ENCODE data around the gene LRMDA. TPM values are rescaled to one million over a fixed set of nuclear protein-coding genes. Genes with fewer than 3 reads are reported as not detected.

LRMDA gene
- total RNA-seq, 1 donor from 2014 or later = 18.7 TPM

- H3K36me3 ChIP-seq (ENCODE audit: control insufficient read depth, insufficient read depth, low read length) = no peaks in the 10 kb centered on the region
- no peaks in the 10 kb centered on the region for H3K27me3 ChIP-seq (ENCODE audit: control insufficient read depth, insufficient read depth, low read length)
- TF ChIP-seq CTCF (IDR thresholded peaks at IDR 0.05; ENCODE audit: insufficient read depth, low read length, poor library complexity, severe bottlenecking) = no peak
- H3K4me3 ChIP-seq (ENCODE audit: low read depth, low read length) = no peak overlapping the region
- no peak for DNase-seq (ENCODE audit: low read depth)
Observed at GRCh38 chr10:75709245-75709644, 277.8 kb downstream of the LRMDA start.

GRCh38 chr10:75709811-75710210 lies 278.4 kb downstream of the LRMDA start:
- Histone ChIP-seq H3K27me3 (ENCODE audit: control insufficient read depth, insufficient read depth, low read length) (no peaks in the 10 kb centered on the region), H3K4me3 (ENCODE audit: low read depth, low read length) (no peak overlapping the region), H3K36me3 (ENCODE audit: control insufficient read depth, insufficient read depth, low read length) (no peaks in the 10 kb centered on the region)
- no peak for TF ChIP-seq CTCF (IDR thresholded peaks at IDR 0.05; ENCODE audit: insufficient read depth, low read length, poor library complexity, severe bottlenecking)
- no peak for DNase-seq (ENCODE audit: low read depth)

GRCh38 chr10:75712242-75712880 lies 280.9 kb downstream of the LRMDA start:
- H3K4me3 ChIP-seq (ENCODE audit: low read depth, low read length) = no peak overlapping the region
- no peaks in the 10 kb centered on the region for H3K27me3 ChIP-seq (ENCODE audit: control insufficient read depth, insufficient read depth, low read length)
- DNase-seq (ENCODE audit: low read depth) = no peak
- TF ChIP-seq CTCF (IDR thresholded peaks at IDR 0.05; ENCODE audit: insufficient read depth, low read length, poor library complexity, severe bottlenecking) = no peak
- no peaks in the 10 kb centered on the region for H3K36me3 ChIP-seq (ENCODE audit: control insufficient read depth, insufficient read depth, low read length)

GRCh38 chr10:75716506-75716905 lies 285.1 kb downstream of the LRMDA start:
- TF ChIP-seq CTCF (IDR thresholded peaks at IDR 0.05; ENCODE audit: insufficient read depth, low read length, poor library complexity, severe bottlenecking) = no peak
- H3K36me3 ChIP-seq (ENCODE audit: control insufficient read depth, insufficient read depth, low read length) = no peaks in the 10 kb centered on the region
- DNase-seq (ENCODE audit: low read depth) = no peak
- no peaks in the 10 kb centered on the region for H3K27me3 ChIP-seq (ENCODE audit: control insufficient read depth, insufficient read depth, low read length)
- H3K4me3 ChIP-seq (ENCODE audit: low read depth, low read length) = no peak overlapping the region

GRCh38 chr10:75717126-75717916 lies 285.9 kb downstream of the LRMDA start:
- TF ChIP-seq CTCF (IDR thresholded peaks at IDR 0.05; ENCODE audit: insufficient read depth, low read length, poor library complexity, severe bottlenecking) = no peak
- no peak for DNase-seq (ENCODE audit: low read depth)
- no peaks in the 10 kb centered on the region for H3K27me3 ChIP-seq (ENCODE audit: control insufficient read depth, insufficient read depth, low read length)
- H3K4me3 ChIP-seq (ENCODE audit: low read depth, low read length) = no peak overlapping the region
- no peaks in the 10 kb centered on the region for H3K36me3 ChIP-seq (ENCODE audit: control insufficient read depth, insufficient read depth, low read length)
